ENCODE results near the gene UBE2J2.

Gene UBE2J2

DNA sequence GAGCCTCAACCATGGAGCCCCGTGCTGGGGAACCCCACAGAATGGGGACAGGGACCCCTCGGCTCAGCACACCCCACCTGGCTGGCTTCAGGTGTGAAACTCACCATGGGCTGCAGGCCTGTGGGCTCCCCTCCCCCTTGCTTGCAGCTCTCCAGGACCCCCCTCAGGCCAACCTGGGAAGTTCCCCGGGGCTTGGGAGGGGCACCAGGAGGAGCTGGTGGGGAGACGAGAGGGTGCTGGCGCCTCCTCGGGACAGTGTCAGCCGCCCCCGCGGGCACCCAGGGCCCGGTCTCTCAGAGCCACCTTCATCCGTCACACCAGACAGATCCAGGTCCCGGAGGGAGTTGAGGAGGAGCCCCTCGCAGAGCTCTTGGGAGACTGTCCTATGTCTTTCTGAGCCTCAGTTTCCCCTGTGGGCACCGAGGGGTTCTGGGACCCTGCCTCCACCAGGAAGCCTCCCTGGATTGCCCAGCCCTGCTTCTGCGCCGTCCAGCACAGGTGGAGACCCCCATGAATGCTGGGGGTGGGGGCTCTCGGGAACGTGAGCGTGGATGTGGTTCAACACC, 66.6 kb downstream of the UBE2J2 start:
- DNase-seq = no peak

DNA sequence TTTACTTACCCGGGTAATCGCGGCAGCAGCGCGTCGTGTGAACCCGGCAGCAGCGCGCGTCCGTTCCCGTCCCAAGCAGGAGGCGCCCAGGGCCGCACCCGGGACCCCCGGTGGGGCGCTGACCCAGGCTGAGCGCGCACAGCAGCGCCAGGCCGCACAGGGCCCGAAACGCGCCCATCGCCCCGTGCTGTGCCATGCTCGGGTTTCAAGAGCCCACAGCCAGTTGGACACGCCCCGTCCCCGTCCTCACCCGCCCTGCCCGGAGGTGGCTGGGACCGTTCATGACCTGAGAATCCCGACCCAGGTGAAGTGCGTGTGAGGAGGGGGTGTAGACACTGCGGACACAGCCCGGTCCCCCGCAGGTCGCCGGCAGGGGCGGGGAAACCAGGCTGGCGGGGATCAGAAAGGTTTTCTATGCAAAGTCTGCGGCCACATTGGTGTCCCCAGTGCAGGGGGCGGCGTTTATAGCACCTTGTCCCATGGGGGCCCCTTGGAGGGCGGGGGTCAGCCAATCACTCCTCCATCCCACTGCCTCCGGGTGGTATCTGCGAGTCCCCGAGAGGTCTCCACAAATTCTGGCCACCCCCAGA, 67.2 kb downstream of the UBE2J2 start, which contains the start of gene TNFRSF18:
Gene TNFRSF18, minus strand, starts transcription at position 217 of the 590 bp plus-strand sequence. Its CDS starts 21 bp downstream, at position 196.
- DNase-seq = peak; percentile 56 to 60

DNA sequence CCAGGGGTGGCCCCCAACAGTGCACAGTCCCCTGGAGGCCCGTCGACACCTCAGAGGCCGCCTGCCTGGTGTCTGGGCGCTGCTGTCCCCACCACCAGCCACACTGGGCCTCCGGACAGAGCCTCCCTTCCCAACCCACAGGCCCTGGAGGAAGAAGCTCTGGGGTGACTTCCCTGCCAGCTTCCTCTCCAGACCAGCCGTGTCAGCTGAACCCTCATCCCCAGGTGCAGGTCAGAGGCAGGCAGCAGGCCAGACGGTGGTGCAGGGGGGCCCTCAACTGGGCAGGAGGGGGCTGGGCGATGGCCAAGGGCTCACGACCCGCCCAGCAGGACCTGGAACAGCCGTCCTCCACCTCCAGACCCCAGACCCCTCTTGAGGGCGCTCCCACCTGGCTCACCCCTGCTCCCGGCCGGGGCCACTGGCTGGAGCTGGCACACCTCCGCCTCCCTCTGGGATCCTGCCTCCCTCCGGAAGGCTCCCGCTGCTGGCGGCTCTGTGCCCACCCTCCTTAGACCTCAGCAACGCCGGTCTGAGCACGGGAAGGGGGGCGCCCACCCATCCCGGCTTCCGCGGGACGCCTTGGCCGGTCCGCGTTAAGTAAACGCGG, 67.8 kb downstream of the UBE2J2 start:
- DNase-seq = no peak

DNA sequence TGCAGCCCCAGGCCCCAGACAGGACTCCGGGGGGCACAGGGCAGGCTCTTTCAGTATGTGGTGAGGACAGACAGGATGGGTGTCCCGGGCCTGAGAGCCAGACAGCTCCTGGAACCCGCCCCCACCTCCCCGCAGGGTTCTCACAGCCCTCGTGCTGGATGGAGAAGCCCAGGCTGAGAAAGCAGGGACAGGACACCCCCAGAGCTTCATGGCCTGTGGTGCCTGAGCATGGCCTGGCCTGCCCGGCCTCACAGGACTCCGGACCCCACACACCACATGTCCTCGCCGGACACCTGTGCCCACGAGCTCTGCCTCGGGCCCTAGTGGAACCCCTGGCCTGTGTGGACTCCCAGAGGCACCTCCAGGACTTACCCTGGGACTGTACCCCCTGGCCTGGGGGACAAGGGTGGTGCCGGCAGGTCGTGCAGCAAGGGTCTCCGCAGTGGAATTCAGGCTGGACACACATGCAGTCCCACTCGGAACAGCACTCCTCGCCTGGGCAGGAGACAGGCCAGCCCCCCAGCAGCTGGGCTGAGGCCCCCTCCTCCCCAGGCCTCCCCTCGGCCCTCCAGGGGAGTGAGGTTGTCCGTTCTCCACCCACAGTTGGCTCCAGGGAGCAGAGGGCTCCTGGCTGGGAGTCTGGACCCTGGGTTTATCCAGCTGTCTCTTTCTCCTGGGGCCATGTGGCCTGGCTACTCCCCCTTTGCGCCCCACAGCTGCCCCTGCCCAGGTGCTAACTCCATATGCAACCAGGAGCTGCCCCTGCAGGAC, 68.5 kb downstream of the UBE2J2 start:
- no peak for DNase-seq

DNA sequence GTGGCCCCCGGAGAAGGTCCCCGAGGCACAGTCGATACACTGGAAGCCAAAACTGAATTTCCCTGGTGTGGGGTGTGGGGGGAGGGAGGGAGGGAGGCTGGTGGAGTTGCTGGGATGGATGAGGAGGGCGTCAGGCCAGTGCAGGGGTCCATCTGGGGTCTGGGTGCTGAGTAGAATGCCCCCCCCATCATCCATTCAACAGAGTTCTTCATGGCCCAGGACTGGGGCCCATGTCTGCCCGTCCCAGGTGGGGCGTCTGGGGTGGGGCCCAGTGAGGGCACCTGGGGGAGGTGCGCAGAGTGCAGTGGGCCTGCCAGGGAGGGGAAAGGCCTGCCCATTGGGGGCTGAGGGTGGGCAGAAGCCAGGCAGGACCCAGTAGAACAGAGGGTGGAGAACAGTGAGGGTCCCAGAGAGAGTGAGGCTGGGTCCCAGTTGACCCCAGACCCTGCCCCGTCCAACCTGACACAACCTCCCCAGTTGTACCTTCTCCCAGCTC, 69.2 kb downstream of the UBE2J2 start:
- DNase-seq = no peak

Data from stimulated activated CD4-positive, alpha-beta T cell treated with anti-CD3 and anti-CD28 coated beads, Interleukin-4, amount 100 ng/mL, for 4 hours (primary cell).